Cardiac fibroblast (primary cell): ENCODE measurements around the gene EIF2B1.
"Not testable (repeated sequence)": the region's sequence is repeated elsewhere in the genome, so short reads cannot be mapped to it uniquely, and the experiment has no call there.

Experiments
- DNase-seq, 2 donors: peaks; one replicate each; pipeline versions ENCODE4 v3.0.0 to v3.0.0-alpha.2; 2010; ENCODE audit warnings: low read depth in 2 of 2
- H3K4me3 ChIP-seq, 2 donors: replicated peaks in 1 of 2; 1 replicate in 1 of 2; 2 replicates in 1 of 2; pipeline ENCODE4 v1.5.1; 2011; ENCODE audit warnings: low read depth in 2 of 2, low read length in 2 of 2, mild to moderate bottlenecking in 2 of 2, moderate library complexity in 1 of 2
- TF ChIP-seq, protein P1 (sequence below): IDR thresholded peaks from one replicate; pipeline ENCODE4 v1.5.1; 2011; ENCODE audit warnings: low read depth, mild to moderate bottlenecking, low read length, inconsistent platforms

The EIF2B1 gene

DNA sequence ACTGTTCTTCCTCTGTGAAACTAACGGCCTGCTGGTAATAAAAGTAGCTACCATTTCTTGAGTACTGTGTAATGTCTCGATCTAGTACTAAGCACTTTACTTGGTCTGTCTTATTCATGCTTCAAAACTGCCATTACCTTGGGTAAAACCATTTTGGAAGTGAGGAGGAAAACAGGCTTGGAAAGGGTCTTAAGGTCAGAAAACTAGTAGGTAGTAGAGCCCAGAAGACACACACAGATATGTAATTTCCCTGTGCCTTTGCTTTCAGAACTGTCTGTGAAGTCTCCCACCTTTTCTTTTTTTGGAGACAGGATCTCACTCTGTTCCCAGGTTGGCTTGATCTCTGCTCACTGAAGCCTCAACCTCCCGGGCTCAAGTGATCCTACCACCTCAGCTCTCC, 35.0 kb downstream of the EIF2B1 start:
- no peak overlapping the region for H3K4me3 ChIP-seq
- DNase-seq = no peak
- TF ChIP-seq, protein P1, sequence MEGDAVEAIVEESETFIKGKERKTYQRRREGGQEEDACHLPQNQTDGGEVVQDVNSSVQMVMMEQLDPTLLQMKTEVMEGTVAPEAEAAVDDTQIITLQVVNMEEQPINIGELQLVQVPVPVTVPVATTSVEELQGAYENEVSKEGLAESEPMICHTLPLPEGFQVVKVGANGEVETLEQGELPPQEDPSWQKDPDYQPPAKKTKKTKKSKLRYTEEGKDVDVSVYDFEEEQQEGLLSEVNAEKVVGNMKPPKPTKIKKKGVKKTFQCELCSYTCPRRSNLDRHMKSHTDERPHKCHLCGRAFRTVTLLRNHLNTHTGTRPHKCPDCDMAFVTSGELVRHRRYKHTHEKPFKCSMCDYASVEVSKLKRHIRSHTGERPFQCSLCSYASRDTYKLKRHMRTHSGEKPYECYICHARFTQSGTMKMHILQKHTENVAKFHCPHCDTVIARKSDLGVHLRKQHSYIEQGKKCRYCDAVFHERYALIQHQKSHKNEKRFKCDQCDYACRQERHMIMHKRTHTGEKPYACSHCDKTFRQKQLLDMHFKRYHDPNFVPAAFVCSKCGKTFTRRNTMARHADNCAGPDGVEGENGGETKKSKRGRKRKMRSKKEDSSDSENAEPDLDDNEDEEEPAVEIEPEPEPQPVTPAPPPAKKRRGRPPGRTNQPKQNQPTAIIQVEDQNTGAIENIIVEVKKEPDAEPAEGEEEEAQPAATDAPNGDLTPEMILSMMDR = no peak

DNA sequence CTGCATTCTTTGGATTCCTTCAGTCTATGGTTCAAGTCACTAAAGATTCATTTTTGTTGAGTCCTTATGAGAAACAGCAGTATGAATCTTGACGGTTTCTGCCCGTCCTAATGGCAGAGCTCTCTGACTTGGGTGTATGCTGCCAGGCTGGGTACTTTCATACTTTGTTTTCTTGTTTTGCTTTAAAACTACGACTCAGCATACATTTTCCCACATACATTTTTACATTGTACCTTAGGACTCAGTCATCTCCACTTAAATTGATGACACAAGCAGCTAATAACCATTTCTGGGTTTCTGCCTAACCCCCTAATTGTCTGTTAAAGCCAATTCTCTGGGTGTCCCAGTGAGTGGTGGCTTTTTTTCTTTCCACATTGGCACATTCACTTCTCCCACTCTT, 36.4 kb downstream of the EIF2B1 start:
- TF ChIP-seq, protein P1 = no peak
- no peak overlapping the region for H3K4me3 ChIP-seq
- DNase-seq = no peak

DNA sequence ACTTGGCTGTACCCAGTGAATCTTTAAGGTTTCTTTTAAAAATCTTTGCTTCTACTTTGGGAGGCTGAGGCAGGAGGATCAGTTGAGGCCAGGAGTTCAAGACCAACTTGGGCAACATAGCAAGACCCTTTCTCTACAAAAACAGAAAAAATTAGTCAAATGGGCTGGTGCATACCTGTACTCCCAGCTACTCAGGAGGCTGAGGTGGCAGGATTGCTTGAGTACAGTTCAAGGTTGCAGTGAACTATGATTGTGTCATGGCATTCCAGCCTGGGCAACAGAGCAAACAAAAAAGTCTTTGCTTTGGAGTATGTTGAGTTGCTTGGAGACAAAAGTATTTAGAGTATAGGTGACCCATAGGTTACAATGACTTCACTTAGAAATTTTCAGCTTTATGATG, 37.8 kb downstream of the EIF2B1 start:
- H3K4me3 ChIP-seq = no peak overlapping the region
- peak in 1 of 2 donors; percentile 7 for DNase-seq
- TF ChIP-seq, protein P1 = no peak

DNA sequence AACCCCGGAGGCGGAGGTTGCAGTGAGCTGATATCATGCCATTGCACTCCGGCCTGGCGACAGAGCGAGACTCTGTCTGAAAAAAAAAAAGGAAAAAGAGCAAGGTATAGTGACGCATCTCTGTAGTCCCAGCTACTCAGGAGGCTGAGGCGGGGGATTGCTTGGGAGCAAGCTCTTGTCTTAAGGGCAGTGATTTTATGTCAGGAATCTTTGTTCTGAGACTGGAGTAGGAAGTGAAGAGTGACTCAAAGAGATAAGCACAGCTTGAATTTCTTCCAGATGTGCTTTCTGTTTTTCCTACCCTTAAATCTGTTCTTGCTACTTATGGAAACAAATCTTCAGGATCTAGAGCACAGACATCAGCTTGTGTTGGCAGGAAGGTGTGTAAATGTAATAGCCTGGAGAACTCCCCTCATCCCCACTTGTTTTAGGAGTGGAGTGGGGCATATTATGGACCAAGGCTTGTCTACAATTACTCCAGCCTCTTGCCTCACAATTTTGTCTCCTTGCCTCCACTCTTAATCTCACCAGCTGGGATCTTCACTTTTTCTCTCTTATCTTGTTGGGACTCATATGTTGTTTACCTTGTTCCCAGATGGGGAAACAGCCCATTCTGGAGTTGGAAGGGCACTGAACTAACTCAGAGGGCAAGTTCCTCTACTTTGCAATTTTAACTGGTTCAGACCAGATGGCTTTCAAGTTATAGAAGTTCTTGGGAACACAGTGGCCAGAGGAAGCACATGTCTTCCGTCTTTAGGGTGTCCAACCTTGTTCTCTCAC, 41.6 kb downstream of the EIF2B1 start:
- DNase-seq = peak; percentile 85 to 87
- no peak overlapping the region for H3K4me3 ChIP-seq

DNA sequence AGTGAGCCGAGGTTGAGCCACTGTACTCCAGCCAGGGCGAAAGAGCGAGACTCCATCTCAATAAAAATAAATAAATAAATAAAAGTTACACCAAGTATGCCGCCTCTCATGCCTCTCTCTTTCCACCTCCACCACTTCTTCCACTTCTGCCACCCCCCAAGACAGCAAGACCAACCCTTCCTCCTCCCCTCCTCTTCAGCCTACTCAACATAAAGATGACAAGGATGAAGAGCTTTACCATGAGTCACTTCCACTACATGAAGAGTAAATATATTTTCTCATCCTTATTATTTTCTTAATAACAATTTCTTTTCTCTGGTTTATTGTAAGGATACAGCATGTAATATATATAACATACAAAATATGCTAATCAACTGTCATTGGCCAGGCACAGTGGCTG, 52.7 kb downstream of the EIF2B1 start:
- peak in 1 of 2 donors; percentile 29 for DNase-seq
- TF ChIP-seq, protein P1 = no peak
- no peak overlapping the region for H3K4me3 ChIP-seq

More for the DNA sequence above, 41.6 kb downstream of the EIF2B1 start:
- TF ChIP-seq, protein P1 = no peak

DNA sequence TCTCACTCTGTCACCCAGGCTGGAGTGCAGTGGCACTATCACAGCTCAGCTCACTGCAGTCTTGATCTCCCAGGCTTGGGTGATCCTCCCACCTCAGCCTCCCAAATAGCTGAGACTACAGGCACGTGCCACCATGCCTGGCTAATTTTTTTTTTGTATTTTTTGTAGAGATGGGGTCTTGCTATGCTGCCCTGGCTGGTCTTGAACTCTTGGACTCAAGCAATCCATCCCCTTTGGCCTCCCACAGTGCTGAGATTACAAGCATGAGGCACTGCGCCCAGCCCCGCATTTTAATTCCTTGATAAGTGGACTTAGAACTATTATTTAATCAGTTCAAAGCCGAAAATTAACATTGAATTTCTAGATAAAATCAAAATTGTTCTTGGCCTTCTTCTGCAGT, 54.7 kb downstream of the EIF2B1 start:
- not testable (repeated sequence) for H3K4me3 ChIP-seq, DNase-seq

DNA sequence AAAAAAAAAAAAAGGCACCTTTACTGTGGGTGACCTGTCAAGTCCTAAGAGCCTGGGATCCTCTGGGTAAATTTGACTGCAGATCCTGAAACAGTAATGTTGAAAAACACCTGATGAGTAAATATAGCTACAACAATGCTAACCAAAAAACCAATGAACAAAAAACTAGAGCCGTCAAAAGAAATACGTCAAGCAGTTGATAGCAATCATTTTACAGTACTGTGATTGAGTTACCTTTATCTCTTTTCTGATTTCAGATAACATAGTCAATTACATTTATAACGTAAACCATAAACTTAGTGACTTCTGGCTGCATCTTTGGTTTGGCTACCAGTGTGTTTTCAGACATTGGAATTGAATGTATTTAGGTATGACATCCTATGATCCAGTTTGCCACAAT, 55.2 kb downstream of the EIF2B1 start:
- TF ChIP-seq, protein P1 = no peak
- DNase-seq = no peak
- no peak overlapping the region for H3K4me3 ChIP-seq
